MM.1S (cell line): ENCODE measurements around the gene SEMA6B.
"Not testable (repeated sequence)": the region's sequence is repeated elsewhere in the genome, so short reads cannot be mapped to it uniquely, and the experiment has no call there.

ENCODE experiments used
- DNase-seq: peaks from one replicate; pipeline ENCODE4 v3.0.0-alpha.2; 2015
- H2AFZ ChIP-seq: fragments of 300-600 bp; sonication (generic); 2 replicates; pipeline ENCODE4 v1.6.0; 2016; ENCODE audit warnings: antibody characterized with exemption, low read length
- H3F3A ChIP-seq: fragments of 300-600 bp; sonication (generic); 2 replicates; pipeline ENCODE4 v1.6.1; 2016; ENCODE audit warnings: mild to moderate bottlenecking, antibody characterized with exemption, low read length, moderate library complexity, mixed read lengths; ENCODE audit not compliant: insufficient read depth
- H3K27ac ChIP-seq: fragments of 300-600 bp; sonication (generic); 2 replicates; pipeline ENCODE4 v1.5.1; 2016; ENCODE audit warnings: mild to moderate bottlenecking, low read length
- H3K27me3 ChIP-seq: fragments of 300-600 bp; sonication (generic); replicated peaks from 2 replicates; pipeline ENCODE4 v1.6.0; 2016; ENCODE audit warnings: low read length; ENCODE audit not compliant: insufficient read depth
- H3K36me3 ChIP-seq: fragments of 300-600 bp; sonication (generic); replicated peaks from 2 replicates; pipeline ENCODE4 v1.6.1; 2016; ENCODE audit warnings: mild to moderate bottlenecking, low read length, mixed read lengths; ENCODE audit not compliant: insufficient read depth
- H3K4me1 ChIP-seq: fragments of 300-600 bp; sonication (generic); 2 replicates; pipeline ENCODE4 v1.6.1; 2016; ENCODE audit warnings: low read length, mixed read lengths
- H3K4me2 ChIP-seq: fragments of 300-600 bp; sonication (generic); 2 replicates; pipeline ENCODE4 v1.6.0; 2016; ENCODE audit warnings: low read depth, low read length
- H3K4me3 ChIP-seq: fragments of 300-600 bp; sonication (generic); 2 replicates; pipeline ENCODE4 v1.5.1; 2016; ENCODE audit warnings: low read length, mixed read lengths
- H3K79me2 ChIP-seq: fragments of 300-600 bp; sonication (generic); 2 replicates; pipeline ENCODE4 v1.6.1; 2016; ENCODE audit warnings: mixed run types, low read length, mixed read lengths
- H3K9ac ChIP-seq: fragments of 300-600 bp; sonication (generic); 2 replicates; pipeline ENCODE4 v1.6.1; 2016; ENCODE audit warnings: low read length, mixed read lengths
- H3K9me2 ChIP-seq: fragments of 300-600 bp; sonication (generic); replicated peaks from 2 replicates; pipeline ENCODE4 v1.6.1; 2016; ENCODE audit warnings: mild to moderate bottlenecking, low read length, mixed read lengths; ENCODE audit not compliant: insufficient read depth
- H3K9me3 ChIP-seq: fragments of 300-600 bp; sonication (generic); replicated peaks from 2 replicates; pipeline ENCODE4 v1.6.1; 2016; ENCODE audit warnings: mild to moderate bottlenecking, low read length, mixed read lengths; ENCODE audit not compliant: insufficient read depth
- H4K20me1 ChIP-seq: fragments of 300-600 bp; sonication (generic); 2 replicates; pipeline ENCODE4 v1.6.1; 2016; ENCODE audit warnings: mild to moderate bottlenecking, low read length, moderate library complexity, mixed read lengths; ENCODE audit not compliant: insufficient read depth
- EZH2 ChIP-seq: fragments of 300-600 bp; sonication (generic); optimal IDR thresholded peaks from 2 replicates; pipeline ENCODE3; 2017; ENCODE audit warnings: low read depth, mild to moderate bottlenecking, antibody characterized with exemption, low read length, mixed read lengths
- EZH2phosphoT487 ChIP-seq: fragments of 300-600 bp; sonication (generic); IDR thresholded peaks from 2 replicates; pipeline ENCODE4 v1.6.1; 2018; ENCODE audit warnings: antibody characterized with exemption, low read length
- TF ChIP-seq, protein P1 (sequence below): fragments of 300-600 bp; sonication (generic); IDR thresholded peaks from 2 replicates; pipeline ENCODE4 v1.5.1; 2016; ENCODE audit warnings: antibody characterized with exemption, low read length, mixed read lengths

The SEMA6B gene

DNA sequence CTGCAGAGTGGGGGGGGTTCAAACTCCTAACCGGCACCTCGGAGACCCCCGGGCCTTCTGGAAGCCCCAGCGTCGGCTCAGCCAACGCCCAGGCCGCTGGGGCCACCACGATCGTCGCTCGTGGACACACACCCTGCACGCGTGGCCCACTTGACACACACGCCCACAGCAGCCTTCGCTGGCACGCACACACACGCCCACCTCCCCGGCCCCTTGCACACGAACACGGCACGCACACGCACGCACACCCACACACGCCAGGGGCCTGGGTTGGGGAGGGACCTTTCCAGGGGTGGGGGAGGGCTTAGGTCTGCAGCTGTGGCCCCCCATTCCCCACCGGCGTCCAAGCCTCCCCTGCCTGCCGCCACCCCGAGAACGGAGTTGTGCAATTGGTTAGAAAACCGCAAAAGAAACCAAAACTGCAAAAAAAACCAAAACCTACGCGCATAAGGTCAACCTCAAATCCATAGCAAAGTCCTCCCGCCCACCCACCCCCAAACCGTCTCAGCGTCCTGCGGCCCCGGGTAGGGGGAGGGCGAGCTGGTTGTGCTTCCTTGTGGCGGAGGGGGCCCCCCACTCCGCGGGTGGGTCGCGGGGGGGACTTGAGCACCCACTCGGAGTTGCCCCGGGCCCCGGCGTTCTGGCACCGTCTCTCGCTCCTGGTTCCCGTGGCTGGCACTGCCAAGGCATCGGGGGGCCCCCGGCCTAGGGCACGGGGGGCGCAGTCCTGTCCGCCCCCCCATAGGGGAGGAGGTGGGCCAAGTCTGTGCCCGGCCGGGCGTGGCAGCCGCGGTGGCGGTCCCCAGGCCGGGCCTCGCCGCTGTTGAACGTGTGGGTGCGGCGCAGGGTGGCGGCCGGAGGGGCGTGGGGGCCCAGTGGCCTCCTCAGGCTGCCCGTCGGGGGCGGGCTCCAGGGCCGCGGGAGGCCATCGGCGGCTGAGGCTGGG lies 16.3 kb downstream of the SEMA6B start:
- Histone ChIP-seq H3K27me3 (peaks cover 69% of the 10 kb centered on the region), H3K9me2 (no peaks in the 10 kb centered on the region), H3K9me3 (no peaks in the 10 kb centered on the region), H3K79me2 (no peaks in the 10 kb centered on the region), H3K4me2 (no peak overlapping the region), H3K36me3 (no peaks in the 10 kb centered on the region), H2AFZ (no peak overlapping the region), H3K9ac (no peak overlapping the region), H3K4me3 (no peak overlapping the region), H3K27ac (no peak overlapping the region), H3K4me1 (peaks cover 5% of the 10 kb centered on the region; the same call in 1 of the 2 replicates), H3F3A (no peaks in the 10 kb centered on the region), H4K20me1 (no peaks in the 10 kb centered on the region)
- no peak for DNase-seq
- TF ChIP-seq EZH2, result no peak
- TF ChIP-seq, protein P1, sequence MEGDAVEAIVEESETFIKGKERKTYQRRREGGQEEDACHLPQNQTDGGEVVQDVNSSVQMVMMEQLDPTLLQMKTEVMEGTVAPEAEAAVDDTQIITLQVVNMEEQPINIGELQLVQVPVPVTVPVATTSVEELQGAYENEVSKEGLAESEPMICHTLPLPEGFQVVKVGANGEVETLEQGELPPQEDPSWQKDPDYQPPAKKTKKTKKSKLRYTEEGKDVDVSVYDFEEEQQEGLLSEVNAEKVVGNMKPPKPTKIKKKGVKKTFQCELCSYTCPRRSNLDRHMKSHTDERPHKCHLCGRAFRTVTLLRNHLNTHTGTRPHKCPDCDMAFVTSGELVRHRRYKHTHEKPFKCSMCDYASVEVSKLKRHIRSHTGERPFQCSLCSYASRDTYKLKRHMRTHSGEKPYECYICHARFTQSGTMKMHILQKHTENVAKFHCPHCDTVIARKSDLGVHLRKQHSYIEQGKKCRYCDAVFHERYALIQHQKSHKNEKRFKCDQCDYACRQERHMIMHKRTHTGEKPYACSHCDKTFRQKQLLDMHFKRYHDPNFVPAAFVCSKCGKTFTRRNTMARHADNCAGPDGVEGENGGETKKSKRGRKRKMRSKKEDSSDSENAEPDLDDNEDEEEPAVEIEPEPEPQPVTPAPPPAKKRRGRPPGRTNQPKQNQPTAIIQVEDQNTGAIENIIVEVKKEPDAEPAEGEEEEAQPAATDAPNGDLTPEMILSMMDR, result no peak
- no peak for TF ChIP-seq EZH2phosphoT487

DNA sequence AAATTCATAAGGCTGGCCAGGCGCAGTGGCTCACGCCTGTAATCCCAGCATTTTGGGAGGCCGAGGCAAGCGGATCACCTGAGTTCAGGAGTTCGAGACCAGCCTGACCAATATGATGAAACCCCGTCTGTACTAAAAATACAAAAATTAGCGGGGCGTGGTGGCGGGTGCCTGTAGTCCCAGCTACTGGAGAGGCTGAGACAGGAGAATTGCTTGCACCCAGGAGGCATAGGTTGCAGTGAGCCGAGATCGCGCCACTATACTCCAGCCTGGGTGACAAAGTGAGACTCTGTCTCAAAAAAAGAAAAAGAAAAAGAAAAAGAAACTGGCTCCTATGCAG lies 17.7 kb downstream of the SEMA6B start:
- H2AFZ ChIP-seq, H3K4me2 ChIP-seq, H3K27ac ChIP-seq, H3F3A ChIP-seq, H3K9ac ChIP-seq, H3K36me3 ChIP-seq, H3K9me2 ChIP-seq, DNase-seq, H3K79me2 ChIP-seq, H3K9me3 ChIP-seq, H3K4me3 ChIP-seq, H3K4me1 ChIP-seq, H4K20me1 ChIP-seq: not testable (repeated sequence)
- H3K27me3 ChIP-seq, result peaks cover 69% of the 10 kb centered on the region

DNA sequence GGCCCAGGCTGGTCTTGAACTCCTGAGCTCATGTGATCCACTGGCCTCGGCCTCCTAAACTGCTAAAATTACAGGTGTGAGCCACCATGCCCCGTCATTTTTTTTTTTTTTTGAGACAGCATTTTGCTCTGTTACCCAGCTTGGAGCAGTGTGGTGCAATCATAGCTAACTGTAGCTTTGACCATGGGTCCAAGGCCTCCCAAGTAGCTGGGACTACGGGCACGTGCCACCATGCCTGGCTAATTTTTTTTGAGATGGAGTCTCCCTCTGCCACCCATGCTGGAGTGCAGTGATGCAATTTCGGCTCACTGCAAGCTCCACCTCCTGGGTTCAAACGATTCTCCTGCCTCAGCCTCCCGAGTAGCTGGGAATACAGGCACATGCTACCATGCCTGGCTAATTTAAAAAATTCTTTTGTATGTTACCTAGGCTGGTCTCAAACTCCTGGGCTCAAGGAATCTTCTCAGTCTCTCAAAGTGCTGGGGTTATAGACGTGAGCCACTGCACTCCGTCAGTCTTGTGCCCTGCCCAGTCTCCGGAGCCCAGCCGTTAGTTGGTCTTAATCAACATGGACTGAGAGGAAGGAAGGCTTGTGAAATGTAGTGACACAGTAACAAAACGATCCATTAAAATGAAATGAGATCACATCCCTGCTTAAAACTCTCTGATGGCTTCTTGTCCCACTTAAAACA lies 18.2 kb downstream of the SEMA6B start:
- Histone ChIP-seq H4K20me1 (no peaks in the 10 kb centered on the region), H3F3A (no peaks in the 10 kb centered on the region), H3K9me2 (no peaks in the 10 kb centered on the region), H3K9ac (no peak overlapping the region), H3K36me3 (no peaks in the 10 kb centered on the region), H3K27me3 (peaks cover 71% of the 10 kb centered on the region), H3K4me3 (no peak overlapping the region), H3K27ac (no peak overlapping the region), H2AFZ (no peak overlapping the region), H3K79me2 (no peaks in the 10 kb centered on the region), H3K4me1 (peaks cover 5% of the 10 kb centered on the region; the same call in 1 of the 2 replicates), H3K9me3 (no peaks in the 10 kb centered on the region), H3K4me2 (no peak overlapping the region)
- TF ChIP-seq, protein P1, result no peak
- TF ChIP-seq EZH2, result no peak
- no peak for TF ChIP-seq EZH2phosphoT487
- no peak for DNase-seq
